Fibroblast of villous mesenchyme (primary cell): ENCODE measurements around the gene CRKL. TPM values are rescaled to one million over a fixed set of nuclear protein-coding genes. Genes with fewer than 3 reads are reported as not detected.
A peak's percentile ranks its signal among the peaks of the same experiment; 100 is the strongest.

Experiments used
- DNase-seq: peaks from one replicate; pipeline ENCODE4 v3.0.0-alpha.2; 2010; ENCODE audit warnings: low read depth
- H3K4me3 ChIP-seq: 2 replicates; pipeline ENCODE4 v1.5.1; 2011; ENCODE audit warnings: low read depth, mild to moderate bottlenecking, low read length
- total RNA-seq: library from RNA; depleted of rRNA; stranded (reverse); fragments of >200 nt; gene quantifications from 2 replicates; pipeline ENCODE4 v1.2.3, GENCODE V29; 2012
- TF ChIP-seq, protein P1 (sequence below): IDR thresholded peaks from 2 replicates; pipeline ENCODE4 v1.5.1; 2012; ENCODE audit warnings: low read depth, mild to moderate bottlenecking, low read length; ENCODE audit not compliant: insufficient read depth

The CRKL gene
- total RNA-seq, 1 donor: 57.4 TPM

DNA sequence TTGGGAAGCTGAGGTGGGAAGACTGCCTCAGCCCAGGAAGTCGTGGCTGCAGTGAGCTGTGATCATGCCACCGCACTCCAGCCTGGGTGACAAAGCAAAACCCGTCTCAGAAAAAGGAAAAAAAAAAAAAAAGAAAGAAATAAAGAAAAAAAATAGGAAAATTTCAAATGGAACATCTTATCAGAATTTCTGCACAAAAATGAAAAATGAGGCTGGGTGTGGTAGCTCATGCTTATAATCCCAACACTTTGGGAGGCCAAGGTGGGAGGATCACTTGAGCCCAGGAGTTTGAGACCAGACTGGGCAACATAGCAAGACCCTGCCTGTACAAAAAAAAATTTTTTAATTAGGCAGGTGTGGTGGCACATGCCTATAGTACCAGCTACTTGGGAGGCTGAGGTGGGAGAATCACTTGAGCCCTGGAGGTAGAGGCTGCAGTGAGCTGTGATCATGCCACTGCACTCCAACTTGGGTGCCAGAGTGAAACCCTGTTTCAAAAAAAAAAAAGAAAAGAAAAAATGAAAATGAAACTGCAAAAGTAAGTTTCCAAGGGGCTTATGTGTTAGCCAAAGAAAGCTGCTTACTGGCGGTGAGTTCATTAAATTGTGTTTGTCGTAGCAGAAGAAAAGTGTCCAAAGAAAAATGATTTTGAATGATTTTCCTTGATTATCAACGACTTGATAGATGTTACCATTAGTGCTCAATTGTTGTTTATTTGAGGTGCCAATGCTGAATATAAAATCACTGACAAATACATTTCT is 7.5 kb upstream of the CRKL start:
- TF ChIP-seq, protein P1, sequence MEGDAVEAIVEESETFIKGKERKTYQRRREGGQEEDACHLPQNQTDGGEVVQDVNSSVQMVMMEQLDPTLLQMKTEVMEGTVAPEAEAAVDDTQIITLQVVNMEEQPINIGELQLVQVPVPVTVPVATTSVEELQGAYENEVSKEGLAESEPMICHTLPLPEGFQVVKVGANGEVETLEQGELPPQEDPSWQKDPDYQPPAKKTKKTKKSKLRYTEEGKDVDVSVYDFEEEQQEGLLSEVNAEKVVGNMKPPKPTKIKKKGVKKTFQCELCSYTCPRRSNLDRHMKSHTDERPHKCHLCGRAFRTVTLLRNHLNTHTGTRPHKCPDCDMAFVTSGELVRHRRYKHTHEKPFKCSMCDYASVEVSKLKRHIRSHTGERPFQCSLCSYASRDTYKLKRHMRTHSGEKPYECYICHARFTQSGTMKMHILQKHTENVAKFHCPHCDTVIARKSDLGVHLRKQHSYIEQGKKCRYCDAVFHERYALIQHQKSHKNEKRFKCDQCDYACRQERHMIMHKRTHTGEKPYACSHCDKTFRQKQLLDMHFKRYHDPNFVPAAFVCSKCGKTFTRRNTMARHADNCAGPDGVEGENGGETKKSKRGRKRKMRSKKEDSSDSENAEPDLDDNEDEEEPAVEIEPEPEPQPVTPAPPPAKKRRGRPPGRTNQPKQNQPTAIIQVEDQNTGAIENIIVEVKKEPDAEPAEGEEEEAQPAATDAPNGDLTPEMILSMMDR: no peak
- no peak for DNase-seq

DNA sequence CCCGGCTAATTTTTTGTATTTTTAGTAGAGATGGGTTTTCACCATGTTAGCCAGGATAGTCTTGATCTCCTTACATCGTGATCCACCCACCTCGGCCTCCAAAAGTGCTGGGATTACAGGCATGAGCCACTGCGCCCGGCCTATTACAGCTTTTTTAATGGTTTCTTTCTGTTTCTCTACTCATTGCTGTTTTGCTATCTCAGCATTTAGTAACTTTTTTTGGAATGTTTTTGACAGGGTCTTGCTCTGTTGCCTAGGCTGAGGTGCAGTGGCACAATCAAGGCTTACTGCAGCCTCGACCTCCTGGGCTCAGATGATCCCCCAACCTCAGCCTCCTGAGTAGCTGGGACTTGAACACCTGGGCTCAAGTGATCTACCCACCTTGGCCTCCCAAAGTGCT is 4.7 kb upstream of the CRKL start:
- TF ChIP-seq, protein P1: no peak
- no peak overlapping the region for H3K4me3 ChIP-seq
- no peak for DNase-seq

More for the DNA sequence above, 7.5 kb upstream of the CRKL start:
- H3K4me3 ChIP-seq: no peak overlapping the region

DNA sequence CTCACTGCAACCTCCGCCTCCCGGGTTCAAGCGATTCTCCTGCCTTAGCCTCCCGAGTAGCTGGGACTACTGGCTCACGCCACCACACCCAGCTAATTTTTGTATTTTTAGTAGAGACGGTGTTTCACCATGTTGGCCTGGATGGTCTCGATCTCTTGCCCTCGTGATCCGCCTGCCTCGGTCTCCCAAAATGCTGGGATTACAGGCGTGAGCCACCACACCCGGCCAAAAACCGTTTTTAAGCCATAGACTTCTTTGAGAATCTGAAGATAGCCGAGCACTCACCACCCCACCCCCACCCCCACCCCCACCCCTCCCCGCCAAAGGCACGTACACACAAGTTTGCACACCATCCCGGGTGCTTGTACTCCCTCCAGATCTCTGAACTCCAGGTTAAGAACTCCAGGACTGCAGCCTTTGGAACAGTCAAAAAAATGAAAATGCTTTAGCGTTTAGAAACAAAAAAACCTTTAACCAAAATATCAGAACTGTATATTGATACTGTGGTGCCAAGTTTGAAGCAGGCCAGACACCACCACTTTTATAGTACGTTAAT is 1.5 kb downstream of the CRKL start:
- TF ChIP-seq, protein P1: no peak

DNA sequence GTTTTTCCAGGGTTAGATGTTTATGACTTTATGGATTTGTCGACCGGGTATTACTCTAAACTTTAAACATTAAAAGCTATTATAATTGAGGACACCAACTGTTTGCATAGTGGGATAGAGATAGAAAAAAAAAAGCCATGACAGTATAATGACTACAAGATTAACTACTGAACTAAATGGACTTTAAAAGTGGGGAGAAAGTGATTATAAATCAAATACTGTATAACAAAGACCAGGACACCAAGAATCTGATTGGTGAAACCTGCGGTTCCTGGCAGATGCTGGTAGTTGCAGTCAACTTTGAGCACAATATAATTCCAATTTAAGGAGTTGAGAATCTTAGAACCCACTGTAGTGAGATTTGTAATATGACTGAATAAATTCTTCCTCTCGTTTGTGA is 2.5 kb downstream of the CRKL start:
- H3K4me3 ChIP-seq: peak overlapping the region; percentile 96
- peak; percentile 37 for DNase-seq
- TF ChIP-seq, protein P1: no peak

More for the DNA sequence above, 1.5 kb downstream of the CRKL start:
- peak overlapping the region; percentile 96 for H3K4me3 ChIP-seq
- DNase-seq: no peak

DNA sequence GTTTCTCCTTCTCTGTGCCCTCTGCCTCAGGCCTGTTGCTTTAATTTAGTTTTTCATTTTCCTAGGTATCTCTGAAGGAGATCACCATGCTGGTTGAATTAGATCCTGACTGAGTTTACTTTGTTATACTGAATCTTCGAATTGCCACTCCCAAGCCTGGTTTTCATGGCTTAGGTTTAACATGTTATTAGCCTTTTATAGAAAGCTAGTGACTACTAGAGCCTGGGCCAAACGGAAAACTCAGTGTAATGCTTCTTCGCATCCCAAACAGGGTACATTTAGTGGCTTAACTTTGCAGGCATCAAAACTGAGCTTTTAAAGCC is 3.6 kb downstream of the CRKL start:
- H3K4me3 ChIP-seq: peak overlapping the region; percentile 96
- TF ChIP-seq, protein P1: no peak
- DNase-seq: no peak

DNA sequence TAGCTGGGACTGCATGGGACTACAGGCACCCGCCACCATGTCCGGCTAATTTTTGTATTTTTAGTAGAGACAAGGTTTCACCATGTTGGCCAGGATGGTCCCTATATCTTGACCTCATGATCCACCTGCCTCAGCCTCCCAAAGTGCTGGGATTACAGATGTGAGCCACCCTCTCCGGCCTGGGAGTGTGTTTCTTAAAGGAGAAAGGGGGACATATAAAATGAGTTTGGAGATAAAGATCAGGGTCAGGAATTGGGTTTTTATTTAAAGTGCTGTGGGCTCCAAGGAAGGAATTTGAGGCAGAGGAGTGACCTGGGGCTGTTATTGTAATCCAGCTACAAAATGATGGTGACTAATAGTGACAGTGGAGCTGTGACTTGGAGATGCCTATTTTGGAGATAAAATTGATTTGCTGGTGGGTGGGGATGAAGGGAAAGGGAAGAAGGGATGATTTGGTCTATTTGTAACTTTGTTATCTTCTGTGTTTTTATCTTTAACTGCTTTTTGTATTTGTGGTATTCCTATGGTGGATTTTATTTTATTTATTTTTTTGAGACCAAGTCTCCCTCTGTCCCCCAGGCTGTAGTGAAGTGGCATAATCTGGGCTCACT is 5.0 kb downstream of the CRKL start:
- TF ChIP-seq, protein P1: no peak
- DNase-seq: no peak
- H3K4me3 ChIP-seq: no peak overlapping the region
